HepG2 (cell line): ENCODE data around the gene CYSTM1. TPM values are rescaled to one million over a fixed set of nuclear protein-coding genes. Genes with fewer than 3 reads are reported as not detected.

Experiments used
- ATAC-seq: fragments of 200-7000 bp; cut with Tn5 transposase; 3 replicates; pipeline ENCODE4 v1.9.1; 2020; ENCODE audit warnings: mild to moderate bottlenecking, moderate library complexity
- BruUV-seq: library from RNA; stranded (reverse); fragments of 400-500 nt; replicated peaks from 2 replicates; lab custom pipeline; 2021; lab: Mats Ljungman, UMichigan
- CTCF ChIA-PET: fragments of 300-600 bp; formaldehyde crosslinking; extraction: SDS; loops from one replicate; lab custom pipeline; 2021; ENCODE audit warnings: low total read pairs, inconsistent platforms, low intra/inter-chr PET ratio; lab: Yijun Ruan, JAX
- POLR2A ChIA-PET: fragments of 350-600 bp; sonication (Branson Sonifier 250); formaldehyde crosslinking; loops from one replicate; lab custom pipeline; 2020; ENCODE audit warnings: antibody characterized with exemption, inconsistent platforms; lab: Yijun Ruan, JAX
- DNase-seq: peaks from one replicate; pipeline ENCODE4 v3.0.0-alpha.2; 2015; ENCODE audit warnings: low spot score
- FAIRE-seq: peaks from 3 replicates; lab custom pipeline; 2011; peaks lifted over from hg19 to GRCh38; lab: Jason Lieb, UNC
- H2AFZ ChIP-seq: one replicate; pipeline ENCODE4 v1.6.1; 2011; ENCODE audit warnings: low read length, inconsistent platforms
- H3K27ac ChIP-seq: fragments of 300-600 bp; 3 replicates; pipeline ENCODE4 v1.8.0; 2011; ENCODE audit warnings: mixed run types, mild to moderate bottlenecking, mixed read lengths, low read length, inconsistent platforms; ENCODE audit not compliant: insufficient read depth; ENCODE audit errors: extremely low read length
- H3K27me3 ChIP-seq, 2 experiments: fragments of 200-600 bp in 1 of 2; 2 replicates in 1 of 2; 3 replicates in 1 of 2; pipeline versions ENCODE4 v1.6.0 to v1.8.0; 2011; ENCODE audit warnings: low read length in 2 of 2, mild to moderate bottlenecking in 2 of 2, moderate library complexity in 2 of 2, inconsistent platforms in 1 of 2; ENCODE audit not compliant: insufficient read depth in 2 of 2, control insufficient read depth in 1 of 2
- H3K36me3 ChIP-seq, 2 experiments: fragments of 200-600 bp in 1 of 2; replicated peaks in 1 of 2; 2 replicates in 1 of 2; 3 replicates in 1 of 2; pipeline versions ENCODE4 v1.5.1 to v1.8.0; 2011; ENCODE audit warnings: low read length in 2 of 2, inconsistent platforms in 1 of 2; ENCODE audit not compliant: insufficient read depth in 2 of 2, control insufficient read depth in 1 of 2
- H3K4me1 ChIP-seq: 2 replicates; pipeline ENCODE4 v1.5.1; 2012; ENCODE audit warnings: low read length, inconsistent platforms; ENCODE audit not compliant: insufficient read depth
- H3K4me2 ChIP-seq: 2 replicates; pipeline ENCODE4 v1.6.0; 2011; ENCODE audit warnings: low read depth, low read length, inconsistent platforms
- H3K4me3 ChIP-seq, 3 experiments: fragments of 200-600 bp in 1 of 3; sonication (generic), shearing (Covaris generic) in 1 of 3; replicated peaks in 1 of 3; 2 replicates each; pipeline ENCODE4 v1.5.1; 2011 to 2016; ENCODE audit warnings: low read length in 3 of 3, inconsistent platforms in 2 of 3, low read depth in 2 of 3, mild to moderate bottlenecking in 2 of 3, control low read depth in 1 of 3, mixed read lengths in 1 of 3; ENCODE audit not compliant: insufficient read depth in 1 of 3
- H3K79me2 ChIP-seq: one replicate; pipeline ENCODE4 v1.6.1; 2011; ENCODE audit warnings: low read length, inconsistent platforms; ENCODE audit not compliant: insufficient read depth
- H3K9ac ChIP-seq: 2 replicates; pipeline ENCODE4 v1.6.0; 2011; ENCODE audit warnings: mild to moderate bottlenecking, low read depth, low read length, inconsistent platforms; ENCODE audit not compliant: insufficient read depth
- H3K9me3 ChIP-seq: 2 replicates; pipeline ENCODE4 v1.5.1; 2012; ENCODE audit warnings: mild to moderate bottlenecking, low read length
- H4K20me1 ChIP-seq: 2 replicates; pipeline ENCODE4 v1.6.0; 2011; ENCODE audit warnings: inconsistent platforms, mild to moderate bottlenecking, low read length, moderate library complexity; ENCODE audit not compliant: insufficient read depth
- DR1 ChIP-seq: sonication (generic); formaldehyde crosslinking; IDR thresholded peaks from 2 replicates; pipeline ENCODE4 v1.8.0; 2021; ENCODE audit warnings: mild to moderate bottlenecking, missing genetic modification reagents, inconsistent platforms
- PITX1 ChIP-seq: sonication (generic); formaldehyde crosslinking; IDR thresholded peaks from 2 replicates; pipeline ENCODE4 v1.5.1; 2020; ENCODE audit warnings: mild to moderate bottlenecking, missing genetic modification reagents
- SNAPC4 ChIP-seq: sonication (generic); formaldehyde crosslinking; IDR thresholded peaks from 2 replicates; pipeline ENCODE4 v1.4.0; 2020; ENCODE audit warnings: mild to moderate bottlenecking, missing genetic modification reagents
- WGBS: methylation state at CpG from one replicate; pipeline ENCODE4 v1.1.6; 2017; ENCODE audit warnings: low lambda C conversion rate; 5-methylcytosine and 5-hydroxymethylcytosine counted together
- in situ Hi-C: cut with HindIII; loops from 2 replicates; pipeline ENCODE4 v1.10.0; 2017; ENCODE audit warnings: low pct_unique_long_range_greater_than_20kb; ENCODE audit not compliant: extremely low pct_ligation_motif_present
- intact Hi-C: fragments of 100-400 bp; cut with micrococcal nuclease; formaldehyde crosslinking; loops from one replicate; pipeline ENCODE4 v1.10.0; 2022; ENCODE audit not compliant: unreplicated experiment
- polyA plus RNA-seq, 8 experiments: library from polyadenylated mRNA; depleted of rRNA in 3 of 8; stranded (reverse) in 7 of 8; unstranded in 1 of 8; fragments of >200 nt; fragmentation: Illumina TruSeq in 4 of 8; extraction: Trizol in 4 of 8; gene quantifications; 2 replicates each; pipeline versions ENCODE4 v1.2.1 to v1.2.3, GENCODE V29; 2011 to 2016; ENCODE audit warnings: low read depth in 4 of 8, missing spikeins in 1 of 8, mixed read lengths in 1 of 8; ENCODE audit not compliant: insufficient read depth in 1 of 8
- total RNA-seq, 5 experiments: library from RNA; depleted of rRNA; stranded (reverse); fragments of >200 nt; fragmentation: Illumina TruSeq; extraction: Trizol; gene quantifications; 2 replicates each; pipeline ENCODE4 v1.2.3, GENCODE V29; 2016; ENCODE audit warnings: low read depth in 1 of 5
- TF ChIP-seq, protein P1 (sequence below): sonication (generic); formaldehyde crosslinking; IDR thresholded peaks from 2 replicates; pipeline ENCODE4 v1.5.1; 2020; ENCODE audit warnings: missing genetic modification reagents, mild to moderate bottlenecking, borderline replicate concordance
- TF ChIP-seq, protein P2 (sequence below): sonication (generic); formaldehyde crosslinking; IDR thresholded peaks from 2 replicates; pipeline ENCODE4 v1.8.1; 2023; ENCODE audit warnings: missing genetic modification reagents, mild to moderate bottlenecking, borderline replicate concordance
- TF ChIP-seq, protein P3 (sequence below): fragments of 450-650 bp; IDR thresholded peaks from 2 replicates; pipeline ENCODE4 v1.6.1; 2017

Gene CYSTM1
- total and polyA plus RNA-seq, 2 of the 13 experiments (the other 11 are each of a cell fraction or from before 2014, with no cell fraction given): 40.0 to 73.4 TPM

DNA sequence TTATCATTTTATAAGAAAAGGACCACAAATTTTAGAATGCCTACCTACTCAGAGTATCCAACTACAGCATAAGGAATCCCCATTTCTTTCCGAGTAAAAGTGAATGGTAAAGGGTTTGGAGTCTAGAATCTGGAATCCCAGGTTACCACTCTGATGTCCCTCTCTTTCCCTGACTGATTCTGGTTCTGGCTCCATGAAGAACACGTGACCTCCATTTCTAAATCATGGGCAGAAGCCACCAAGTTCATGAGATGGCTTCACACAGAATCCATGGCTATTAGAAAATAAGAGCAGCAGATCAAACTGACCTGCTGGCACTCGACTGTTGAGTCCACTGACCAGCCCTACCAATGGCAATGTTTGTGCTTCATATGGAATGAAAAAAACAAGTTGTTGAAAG lies 87.2 kb downstream of the CYSTM1 start (continued):
- TF ChIP-seq SNAPC4 (CRISPR knock-in tag) (no peak), DR1 (no peak)
- TF ChIP-seq, protein P1, sequence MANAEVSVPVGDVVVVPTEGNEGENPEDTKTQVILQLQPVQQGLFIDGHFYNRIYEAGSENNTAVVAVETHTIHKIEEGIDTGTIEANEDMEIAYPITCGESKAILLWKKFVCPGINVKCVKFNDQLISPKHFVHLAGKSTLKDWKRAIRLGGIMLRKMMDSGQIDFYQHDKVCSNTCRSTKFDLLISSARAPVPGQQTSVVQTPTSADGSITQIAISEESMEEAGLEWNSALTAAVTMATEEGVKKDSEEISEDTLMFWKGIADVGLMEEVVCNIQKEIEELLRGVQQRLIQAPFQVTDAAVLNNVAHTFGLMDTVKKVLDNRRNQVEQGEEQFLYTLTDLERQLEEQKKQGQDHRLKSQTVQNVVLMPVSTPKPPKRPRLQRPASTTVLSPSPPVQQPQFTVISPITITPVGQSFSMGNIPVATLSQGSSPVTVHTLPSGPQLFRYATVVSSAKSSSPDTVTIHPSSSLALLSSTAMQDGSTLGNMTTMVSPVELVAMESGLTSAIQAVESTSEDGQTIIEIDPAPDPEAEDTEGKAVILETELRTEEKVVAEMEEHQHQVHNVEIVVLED (CRISPR knock-in tag): no peak
- TF ChIP-seq, protein P2, sequence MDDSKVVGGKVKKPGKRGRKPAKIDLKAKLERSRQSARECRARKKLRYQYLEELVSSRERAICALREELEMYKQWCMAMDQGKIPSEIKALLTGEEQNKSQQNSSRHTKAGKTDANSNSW: no peak

- no peak for DNase-seq
- Histone ChIP-seq H4K20me1 (peaks cover 2% of the 10 kb centered on the region; the same call in 1 of the 2 replicates), H2AFZ (no peak overlapping the region), H3K4me3 (no peak overlapping the region)
- BruUV-seq: no TSS peak
- no peak for TF ChIP-seq PITX1
- TF ChIP-seq, protein P3, sequence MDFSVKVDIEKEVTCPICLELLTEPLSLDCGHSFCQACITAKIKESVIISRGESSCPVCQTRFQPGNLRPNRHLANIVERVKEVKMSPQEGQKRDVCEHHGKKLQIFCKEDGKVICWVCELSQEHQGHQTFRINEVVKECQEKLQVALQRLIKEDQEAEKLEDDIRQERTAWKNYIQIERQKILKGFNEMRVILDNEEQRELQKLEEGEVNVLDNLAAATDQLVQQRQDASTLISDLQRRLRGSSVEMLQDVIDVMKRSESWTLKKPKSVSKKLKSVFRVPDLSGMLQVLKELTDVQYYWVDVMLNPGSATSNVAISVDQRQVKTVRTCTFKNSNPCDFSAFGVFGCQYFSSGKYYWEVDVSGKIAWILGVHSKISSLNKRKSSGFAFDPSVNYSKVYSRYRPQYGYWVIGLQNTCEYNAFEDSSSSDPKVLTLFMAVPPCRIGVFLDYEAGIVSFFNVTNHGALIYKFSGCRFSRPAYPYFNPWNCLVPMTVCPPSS: no peak
- TF ChIP-seq, all 625 proteins: peak for 0
- FAIRE-seq (no peak), ATAC-seq (no peak)
- H3K27ac ChIP-seq: no peak overlapping the region
- H3K9ac ChIP-seq: no peak overlapping the region
- ChIA-PET CTCF (no interaction called here), POLR2A (no interaction called here)
- H3K9me3 ChIP-seq: no peaks in the 10 kb centered on the region
- H3K4me2 ChIP-seq: no peak overlapping the region
- peaks cover 49% of the 10 kb centered on the region for H3K4me1 ChIP-seq
- H3K27me3 ChIP-seq: no peaks in the 10 kb centered on the region
- intact Hi-C loops (loop anchor here (5.0 kb wide), 2 partner anchors 39 to 84 kb away; partner anchors contain the start of genes HBEGF and PFDN1), in situ Hi-C loops (no loop called here)
- peaks cover 45% of the 10 kb centered on the region for H3K79me2 ChIP-seq
- 94% methylated on average over 3 of the region's 3 CpGs for whole genome bisulfite sequencing
- H3K36me3 ChIP-seq: peaks cover 6 to 16% of the 10 kb centered on the region in 2 experiments; a peak in 4 of 5 replicates
These were observed 87.9 kb downstream of the CYSTM1 start for GRCh38 chr5:140262839-140263238.
